ENCODE measurements around the gene MAN2B1. TPM values are rescaled to one million over a fixed set of nuclear protein-coding genes. Genes with fewer than 3 reads are reported as not detected.

Gene MAN2B1
- total and polyA plus RNA-seq, 2 of the 13 experiments (the other 11 are each of a cell fraction or from before 2014, with no cell fraction given) = 23.6 to 23.8 TPM

- TF ChIP-seq AKNA (CRISPR knock-in tag; IDR thresholded peaks at IDR 0.05; ENCODE audit: borderline replicate concordance) (no peak), MXD1 (CRISPR knock-in tag; IDR thresholded peaks at IDR 0.05) (no peak), ZHX2 (IDR thresholded peaks at IDR 0.05; ENCODE audit: low read depth) (no peak), ZHX2 (CRISPR knock-in tag; IDR thresholded peaks at IDR 0.05; ENCODE audit: borderline replicate concordance) (no peak), ZSCAN20 (CRISPR knock-in tag; IDR thresholded peaks at IDR 0.05; ENCODE audit: borderline replicate concordance) (no peak), SRF (IDR thresholded peaks at IDR 0.05; ENCODE audit: low read depth, low read length) (no peak), ZNF317 (CRISPR knock-in tag; IDR thresholded peaks at IDR 0.05) (no peak), TP53 (CRISPR knock-in tag; conservative IDR thresholded peaks at IDR 0.05) (no peak), ZNF615 (CRISPR knock-in tag; IDR thresholded peaks at IDR 0.05; ENCODE audit: borderline replicate concordance) (0 out of 2 replicates have a peak, but pooled peaks have one; percentile 32), MED13 (CRISPR knock-in tag; IDR thresholded peaks at IDR 0.05) (no peak), ZNF737 (CRISPR knock-in tag; IDR thresholded peaks at IDR 0.05; ENCODE audit: borderline replicate concordance) (no peak), BRCA1 (CRISPR knock-in tag; IDR thresholded peaks at IDR 0.05) (0 out of 2 replicates have a peak, but pooled peaks have one; percentile 13), ZNF121 (CRISPR knock-in tag; IDR thresholded peaks at IDR 0.05) (no peak), AGO1 (IDR thresholded peaks at IDR 0.05; ENCODE audit: low read depth, low read length, poor library complexity, severe bottlenecking) (no peak)
- TF ChIP-seq, protein P1, sequence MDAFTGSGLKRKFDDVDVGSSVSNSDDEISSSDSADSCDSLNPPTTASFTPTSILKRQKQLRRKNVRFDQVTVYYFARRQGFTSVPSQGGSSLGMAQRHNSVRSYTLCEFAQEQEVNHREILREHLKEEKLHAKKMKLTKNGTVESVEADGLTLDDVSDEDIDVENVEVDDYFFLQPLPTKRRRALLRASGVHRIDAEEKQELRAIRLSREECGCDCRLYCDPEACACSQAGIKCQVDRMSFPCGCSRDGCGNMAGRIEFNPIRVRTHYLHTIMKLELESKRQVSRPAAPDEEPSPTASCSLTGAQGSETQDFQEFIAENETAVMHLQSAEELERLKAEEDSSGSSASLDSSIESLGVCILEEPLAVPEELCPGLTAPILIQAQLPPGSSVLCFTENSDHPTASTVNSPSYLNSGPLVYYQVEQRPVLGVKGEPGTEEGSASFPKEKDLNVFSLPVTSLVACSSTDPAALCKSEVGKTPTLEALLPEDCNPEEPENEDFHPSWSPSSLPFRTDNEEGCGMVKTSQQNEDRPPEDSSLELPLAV (CRISPR knock-in tag; conservative IDR thresholded peaks at IDR 0.05; ENCODE audit: low read depth) = no peak
- TF ChIP-seq, protein P2, sequence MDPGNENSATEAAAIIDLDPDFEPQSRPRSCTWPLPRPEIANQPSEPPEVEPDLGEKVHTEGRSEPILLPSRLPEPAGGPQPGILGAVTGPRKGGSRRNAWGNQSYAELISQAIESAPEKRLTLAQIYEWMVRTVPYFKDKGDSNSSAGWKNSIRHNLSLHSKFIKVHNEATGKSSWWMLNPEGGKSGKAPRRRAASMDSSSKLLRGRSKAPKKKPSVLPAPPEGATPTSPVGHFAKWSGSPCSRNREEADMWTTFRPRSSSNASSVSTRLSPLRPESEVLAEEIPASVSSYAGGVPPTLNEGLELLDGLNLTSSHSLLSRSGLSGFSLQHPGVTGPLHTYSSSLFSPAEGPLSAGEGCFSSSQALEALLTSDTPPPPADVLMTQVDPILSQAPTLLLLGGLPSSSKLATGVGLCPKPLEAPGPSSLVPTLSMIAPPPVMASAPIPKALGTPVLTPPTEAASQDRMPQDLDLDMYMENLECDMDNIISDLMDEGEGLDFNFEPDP (CRISPR knock-in tag; conservative IDR thresholded peaks at IDR 0.05) = no peak
These were observed 55.2 kb downstream of the MAN2B1 start (continued) for GRCh38 chr19:12611361-12611699.

All from HepG2 (cell line).